ENCODE results near the gene TMEM132D. TPM values are rescaled to one million over a fixed set of nuclear protein-coding genes. Genes with fewer than 3 reads are reported as not detected.

The TMEM132D gene
- total RNA-seq, 2 experiments from 2014 or later = not detected

- Mint-ChIP-seq H3K36me3 (no peaks in the 10 kb centered on the region), H3K27ac (no peak overlapping the region), H3K9me3 (peaks cover 8% of the 10 kb centered on the region), H3K4me1 (ENCODE audit: low read depth) (no peaks in the 10 kb centered on the region), H3K4me3 (no peak overlapping the region), H3K27me3 (peaks cover 1% of the 10 kb centered on the region)
- CTCF ChIA-PET = no interaction called here
- no peak for DNase-seq
- intact Hi-C loops (cut with micrococcal nuclease) = no loop called here
- POLR2A ChIA-PET = no interaction called here
Observed at GRCh38 chr12:129830796-129831195, 73.0 kb downstream of the TMEM132D start.

DNA sequence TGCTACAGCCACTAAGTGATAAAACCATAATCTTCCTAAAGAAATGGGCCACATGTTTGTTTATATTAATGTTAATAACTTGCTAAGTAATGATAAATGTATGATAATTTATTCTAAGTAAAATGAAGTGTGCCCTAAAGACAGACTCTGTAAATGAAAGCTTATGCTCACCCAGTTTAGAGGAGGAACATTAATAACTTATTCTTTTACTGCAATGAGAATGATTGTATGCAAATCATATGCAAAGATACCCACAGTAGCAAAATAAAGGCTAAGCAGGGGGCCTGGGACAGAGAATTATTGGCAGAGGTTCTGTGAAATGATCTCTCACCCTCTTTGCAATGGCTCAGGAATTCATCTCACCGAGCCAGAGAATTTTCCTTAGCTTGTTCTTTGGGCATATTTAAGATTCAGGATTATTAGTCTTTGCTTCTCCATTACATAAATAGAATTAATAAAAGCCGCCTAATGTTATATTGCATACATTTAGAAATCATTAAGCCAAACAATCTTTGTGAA lies 75.9 kb downstream of the TMEM132D start:
- no peak overlapping the region for H3K27ac Mint-ChIP-seq
- H3K4me3 Mint-ChIP-seq = no peak overlapping the region
- peaks cover 1% of the 10 kb centered on the region for H3K27me3 Mint-ChIP-seq
- peaks cover 12% of the 10 kb centered on the region for H3K9me3 Mint-ChIP-seq
- H3K4me1 Mint-ChIP-seq (ENCODE audit: low read depth) = no peaks in the 10 kb centered on the region
- no peak for DNase-seq
- CTCF ChIA-PET = no interaction called here
- POLR2A ChIA-PET = no interaction called here
- no peaks in the 10 kb centered on the region for H3K36me3 Mint-ChIP-seq
- intact Hi-C loops (cut with micrococcal nuclease) = no loop called here

- H3K4me3 Mint-ChIP-seq = no peak overlapping the region
- DNase-seq = no peak
- H3K9me3 Mint-ChIP-seq = peaks cover 17% of the 10 kb centered on the region
- ChIA-PET POLR2A (no interaction called here), CTCF (no interaction called here)
- no peaks in the 10 kb centered on the region for H3K4me1 Mint-ChIP-seq (ENCODE audit: low read depth)
- no peak overlapping the region for H3K27ac Mint-ChIP-seq
- no peaks in the 10 kb centered on the region for H3K36me3 Mint-ChIP-seq
- no peaks in the 10 kb centered on the region for H3K27me3 Mint-ChIP-seq
- intact Hi-C loops (cut with micrococcal nuclease) = no loop called here
Observed at GRCh38 chr12:129827102-129827865, 76.5 kb downstream of the TMEM132D start.

DNA sequence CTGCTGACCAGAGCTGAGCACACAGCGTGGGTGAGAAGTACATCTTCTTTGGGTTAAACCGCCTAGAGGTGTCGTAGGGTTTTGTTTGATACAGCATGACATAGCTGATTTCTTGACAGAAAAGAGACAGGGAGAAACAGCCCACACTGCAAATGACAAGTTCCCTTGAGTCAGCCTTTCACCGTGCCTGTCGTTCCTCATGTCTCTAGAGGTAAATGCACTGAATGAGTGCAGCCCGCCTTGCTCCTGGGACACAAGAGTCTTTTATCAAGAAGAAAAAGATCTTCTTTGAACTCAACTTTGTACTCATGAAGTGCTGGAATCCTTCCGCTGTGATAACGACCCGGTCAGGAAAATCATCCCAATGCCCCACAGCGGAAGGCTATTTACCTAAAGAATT lies 77.6 kb downstream of the TMEM132D start:
- ChIA-PET POLR2A (no interaction called here), CTCF (no interaction called here)
- H3K9me3 Mint-ChIP-seq = peaks cover 17% of the 10 kb centered on the region
- no peaks in the 10 kb centered on the region for H3K4me1 Mint-ChIP-seq (ENCODE audit: low read depth)
- no peaks in the 10 kb centered on the region for H3K36me3 Mint-ChIP-seq
- H3K27me3 Mint-ChIP-seq = no peaks in the 10 kb centered on the region
- no peak for DNase-seq
- no peak overlapping the region for H3K4me3 Mint-ChIP-seq
- intact Hi-C loops (cut with micrococcal nuclease) = no loop called here
- no peak overlapping the region for H3K27ac Mint-ChIP-seq

GRCh38 chr12:129825316-129825715 lies 78.5 kb downstream of the TMEM132D start:
- Mint-ChIP-seq H3K4me1 (ENCODE audit: low read depth) (no peaks in the 10 kb centered on the region), H3K4me3 (no peak overlapping the region), H3K27me3 (no peaks in the 10 kb centered on the region), H3K9me3 (peaks cover 17% of the 10 kb centered on the region), H3K36me3 (no peaks in the 10 kb centered on the region), H3K27ac (no peak overlapping the region)
- POLR2A ChIA-PET = no interaction called here
- no peak for DNase-seq
- intact Hi-C loops (cut with micrococcal nuclease) = no loop called here
- CTCF ChIA-PET = no interaction called here

DNA sequence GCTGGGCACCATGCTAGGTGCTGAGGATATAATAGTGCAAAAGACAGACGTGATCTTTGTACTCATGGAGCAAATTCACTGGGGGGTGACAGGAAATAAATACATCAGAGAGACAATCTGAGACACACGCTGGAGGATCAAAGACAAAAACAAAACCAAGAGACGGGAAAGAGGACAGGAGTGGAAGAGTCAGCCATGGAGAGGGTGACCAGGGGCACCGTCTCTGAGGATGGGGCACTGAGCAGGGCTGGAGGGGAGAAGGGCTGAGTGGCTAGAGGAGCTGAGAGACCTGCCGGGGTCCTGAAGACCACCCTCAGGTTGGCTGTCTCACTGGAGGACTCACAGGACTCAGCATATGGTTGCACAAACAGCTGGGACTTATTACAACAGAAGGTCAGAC lies 81.9 kb downstream of the TMEM132D start:
- H3K9me3 Mint-ChIP-seq = peaks cover 16% of the 10 kb centered on the region

DNA sequence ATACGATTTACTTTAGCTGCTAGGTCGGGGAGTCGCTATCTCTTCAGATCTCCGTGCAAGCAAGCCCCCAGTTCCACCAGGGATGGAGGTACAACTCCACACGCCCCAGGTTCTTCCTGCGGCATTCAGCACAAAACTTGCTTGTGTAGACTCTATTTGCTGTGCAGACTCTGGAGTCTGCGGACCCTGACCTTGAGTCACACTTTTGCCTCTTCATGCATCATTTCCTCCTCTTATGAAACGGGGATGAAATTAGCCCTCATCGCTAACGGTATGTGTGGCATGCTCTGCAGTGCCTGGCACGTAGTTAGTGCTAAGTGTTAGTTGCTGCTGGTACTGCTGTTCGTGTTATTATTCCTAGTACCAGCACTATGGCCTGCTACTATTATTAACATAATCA lies 84.4 kb downstream of the TMEM132D start:
- CTCF ChIA-PET = no interaction called here
- no peak overlapping the region for H3K4me3 Mint-ChIP-seq
- POLR2A ChIA-PET = no interaction called here

More for the DNA sequence above, 81.9 kb downstream of the TMEM132D start:
- intact Hi-C loops (cut with micrococcal nuclease) = no loop called here
- DNase-seq = no peak
- H3K4me1 Mint-ChIP-seq (ENCODE audit: low read depth) = no peaks in the 10 kb centered on the region
- H3K27me3 Mint-ChIP-seq = no peaks in the 10 kb centered on the region
- H3K36me3 Mint-ChIP-seq = no peaks in the 10 kb centered on the region
- ChIA-PET CTCF (no interaction called here), POLR2A (no interaction called here)
- no peak overlapping the region for H3K4me3 Mint-ChIP-seq
- no peak overlapping the region for H3K27ac Mint-ChIP-seq

GRCh38 chr12:129815846-129816245 lies 88.0 kb downstream of the TMEM132D start:
- ChIA-PET CTCF (no interaction called here), POLR2A (no interaction called here)
- DNase-seq = no peak
- Mint-ChIP-seq H3K4me1 (ENCODE audit: low read depth) (no peaks in the 10 kb centered on the region), H3K4me3 (no peak overlapping the region), H3K9me3 (peaks cover 4% of the 10 kb centered on the region), H3K27me3 (no peaks in the 10 kb centered on the region), H3K27ac (no peak overlapping the region), H3K36me3 (no peaks in the 10 kb centered on the region)
- intact Hi-C loops (cut with micrococcal nuclease) = no loop called here

More for the DNA sequence above, 84.4 kb downstream of the TMEM132D start:
- H3K36me3 Mint-ChIP-seq = no peaks in the 10 kb centered on the region
- H3K4me1 Mint-ChIP-seq (ENCODE audit: low read depth) = no peaks in the 10 kb centered on the region
- peaks cover 13% of the 10 kb centered on the region for H3K9me3 Mint-ChIP-seq
- no peak for DNase-seq
- intact Hi-C loops (cut with micrococcal nuclease) = no loop called here
- no peaks in the 10 kb centered on the region for H3K27me3 Mint-ChIP-seq
- no peak overlapping the region for H3K27ac Mint-ChIP-seq

- ChIA-PET POLR2A (no interaction called here), CTCF (no interaction called here)
- no peak overlapping the region for H3K4me3 Mint-ChIP-seq
- H3K4me1 Mint-ChIP-seq (ENCODE audit: low read depth) = no peaks in the 10 kb centered on the region
- no peak for DNase-seq
- H3K27ac Mint-ChIP-seq = no peak overlapping the region
- no peaks in the 10 kb centered on the region for H3K27me3 Mint-ChIP-seq
- peaks cover 7% of the 10 kb centered on the region for H3K9me3 Mint-ChIP-seq
- no peaks in the 10 kb centered on the region for H3K36me3 Mint-ChIP-seq
- intact Hi-C loops (cut with micrococcal nuclease) = no loop called here
Observed at GRCh38 chr12:129811963-129812362, 91.9 kb downstream of the TMEM132D start.

- POLR2A ChIA-PET = no interaction called here
- H3K9me3 Mint-ChIP-seq = peaks cover 7% of the 10 kb centered on the region
- H3K4me3 Mint-ChIP-seq = no peak overlapping the region
- CTCF ChIA-PET = no interaction called here
- no peaks in the 10 kb centered on the region for H3K4me1 Mint-ChIP-seq (ENCODE audit: low read depth)
- no peak overlapping the region for H3K27ac Mint-ChIP-seq
- no peak for DNase-seq
- no peaks in the 10 kb centered on the region for H3K27me3 Mint-ChIP-seq
- no peaks in the 10 kb centered on the region for H3K36me3 Mint-ChIP-seq
- intact Hi-C loops (cut with micrococcal nuclease) = no loop called here
Observed at GRCh38 chr12:129807136-129807535, 96.7 kb downstream of the TMEM132D start.

DNA sequence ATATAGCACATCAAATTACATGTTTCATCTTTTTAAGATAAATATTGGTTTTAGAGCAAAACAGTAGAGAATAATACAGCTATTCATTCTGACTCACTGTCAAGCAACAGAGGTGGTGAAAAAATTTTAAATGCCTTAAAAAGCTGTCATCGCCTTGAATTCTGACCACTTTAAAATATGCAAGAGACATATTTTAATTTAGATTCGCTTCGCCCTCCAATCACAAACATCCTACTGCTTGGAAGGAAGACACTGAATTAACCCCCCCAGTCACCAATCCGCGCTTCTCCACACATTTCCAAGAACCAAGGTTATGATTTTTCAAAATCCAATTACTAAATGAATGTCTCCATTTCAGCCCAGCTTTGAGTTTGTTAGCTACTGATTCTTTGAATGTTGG lies 112.4 kb downstream of the TMEM132D start:
- Mint-ChIP-seq H3K27me3 (no peaks in the 10 kb centered on the region), H3K4me3 (no peak overlapping the region), H3K9me3 (peaks cover 10% of the 10 kb centered on the region), H3K36me3 (no peaks in the 10 kb centered on the region), H3K27ac (no peak overlapping the region), H3K4me1 (ENCODE audit: low read depth) (no peaks in the 10 kb centered on the region)
- intact Hi-C loops (cut with micrococcal nuclease) = no loop called here
- CTCF ChIA-PET = no interaction called here
- POLR2A ChIA-PET = no interaction called here
- DNase-seq = no peak

DNA sequence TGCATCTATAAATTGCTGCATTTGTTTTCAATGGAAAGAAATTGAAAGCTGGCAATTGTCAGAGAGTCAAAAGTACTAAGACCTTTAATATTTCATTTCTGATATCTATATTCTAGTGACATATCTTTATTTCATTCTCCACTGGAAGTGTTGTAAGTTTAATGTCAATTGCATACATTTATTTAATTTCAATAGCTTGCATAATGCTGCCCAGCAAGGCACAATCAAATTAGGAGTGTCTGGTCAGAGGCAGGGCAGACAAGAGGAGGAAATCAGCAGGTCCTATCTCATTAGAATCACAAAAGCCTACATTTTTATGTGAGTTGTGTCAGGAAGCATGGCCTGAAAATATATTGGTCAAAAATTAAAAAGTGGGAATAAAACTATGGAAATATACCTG lies 112.9 kb downstream of the TMEM132D start:
- Mint-ChIP-seq H3K4me1 (ENCODE audit: low read depth) (no peaks in the 10 kb centered on the region), H3K27me3 (no peaks in the 10 kb centered on the region), H3K4me3 (no peak overlapping the region), H3K27ac (no peak overlapping the region), H3K9me3 (peaks cover 14% of the 10 kb centered on the region), H3K36me3 (no peaks in the 10 kb centered on the region)
- intact Hi-C loops (cut with micrococcal nuclease) = no loop called here
- POLR2A ChIA-PET = no interaction called here
- DNase-seq = no peak
- CTCF ChIA-PET = no interaction called here

DNA sequence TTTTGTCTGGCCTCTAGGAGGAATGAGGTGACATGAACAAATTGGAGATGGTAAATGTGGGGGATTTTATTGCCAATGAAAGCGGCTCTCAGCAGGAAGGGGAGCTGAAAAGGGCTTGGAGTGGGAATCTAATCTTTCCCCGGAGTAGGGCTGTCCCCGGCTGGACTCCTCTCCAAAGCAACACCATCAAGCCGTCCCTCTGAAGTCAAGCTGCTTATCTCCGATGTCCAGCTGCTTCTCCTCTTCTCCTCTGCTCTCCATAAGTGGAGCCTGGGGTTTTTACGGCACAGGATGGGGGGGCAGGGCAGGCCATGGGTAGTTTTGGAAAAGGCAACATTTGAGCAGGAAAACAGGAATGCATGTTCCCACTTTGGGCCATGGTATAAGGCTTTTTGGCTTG lies 113.5 kb downstream of the TMEM132D start:
- Mint-ChIP-seq H3K27me3 (no peaks in the 10 kb centered on the region), H3K27ac (no peak overlapping the region), H3K36me3 (no peaks in the 10 kb centered on the region), H3K9me3 (peaks cover 19% of the 10 kb centered on the region), H3K4me3 (no peak overlapping the region), H3K4me1 (ENCODE audit: low read depth) (no peaks in the 10 kb centered on the region)
- DNase-seq = no peak
- intact Hi-C loops (cut with micrococcal nuclease) = no loop called here
- CTCF ChIA-PET = no interaction called here
- POLR2A ChIA-PET = no interaction called here

All from activated CD4-positive, alpha-beta memory T cell treated with anti-CD3 and anti-CD28 coated beads for 36 hours (primary cell).